ENCODE results near the gene PSMA6.
"Not testable (repeated sequence)": the region's sequence is repeated elsewhere in the genome, so short reads cannot be mapped to it uniquely, and the experiment has no call there.

Gene PSMA6

GRCh38 chr14:35292051-35292769 lies at the start of gene PSMA6:
PSMA6 (plus strand) TSS chr14:35292382; CDS start chr14:35292477, 95 bp downstream.
- peak; percentile 100 for DNase-seq (ENCODE audit: low read depth)

GRCh38 chr14:35242599-35243311 lies 49.4 kb upstream of the PSMA6 start:
- no peak for DNase-seq (ENCODE audit: low read depth)

- no peak for DNase-seq (ENCODE audit: low read depth)
Measured at GRCh38 chr14:35243956-35244355, 48.2 kb upstream of the PSMA6 start.

- DNase-seq (ENCODE audit: low read depth): no peak
Measured at GRCh38 chr14:35244542-35244941, 47.6 kb upstream of the PSMA6 start.

GRCh38 chr14:35245051-35245450 lies 47.1 kb upstream of the PSMA6 start:
- DNase-seq (ENCODE audit: low read depth): no peak

GRCh38 chr14:35247777-35248475 lies 44.3 kb upstream of the PSMA6 start:
- DNase-seq (ENCODE audit: low read depth): no peak

- no peak for DNase-seq (ENCODE audit: low read depth)
Measured at GRCh38 chr14:35248476-35248788, 43.8 kb upstream of the PSMA6 start.

GRCh38 chr14:35250319-35250718 lies 41.9 kb upstream of the PSMA6 start:
- no peak for DNase-seq (ENCODE audit: low read depth)

GRCh38 chr14:35252451-35252868 lies 39.7 kb upstream of the PSMA6 start:
- peak; percentile 3 for DNase-seq (ENCODE audit: low read depth)

GRCh38 chr14:35253056-35253455 lies 39.1 kb upstream of the PSMA6 start:
- not testable (repeated sequence) for DNase-seq (ENCODE audit: low read depth)

GRCh38 chr14:35254034-35254622 lies 38.1 kb upstream of the PSMA6 start:
- DNase-seq (ENCODE audit: low read depth): not testable (repeated sequence)

- DNase-seq (ENCODE audit: low read depth): peak; percentile 15
Measured at GRCh38 chr14:35254736-35255135, 37.4 kb upstream of the PSMA6 start.

- no peak for DNase-seq (ENCODE audit: low read depth)
Measured at GRCh38 chr14:35255711-35256110, 36.5 kb upstream of the PSMA6 start.

- no peak for DNase-seq (ENCODE audit: low read depth)
Measured at GRCh38 chr14:35257809-35258208, 34.4 kb upstream of the PSMA6 start.

GRCh38 chr14:35258420-35258819 lies 33.8 kb upstream of the PSMA6 start:
- DNase-seq (ENCODE audit: low read depth): no peak

GRCh38 chr14:35261774-35262173 lies 30.4 kb upstream of the PSMA6 start:
- no peak for DNase-seq (ENCODE audit: low read depth)

GRCh38 chr14:35262436-35262835 lies 29.7 kb upstream of the PSMA6 start:
- no peak for DNase-seq (ENCODE audit: low read depth)

GRCh38 chr14:35268946-35269345 lies 23.2 kb upstream of the PSMA6 start:
- no peak for DNase-seq (ENCODE audit: low read depth)

GRCh38 chr14:35274805-35275204 lies 17.4 kb upstream of the PSMA6 start:
- DNase-seq (ENCODE audit: low read depth): no peak

- no peak for DNase-seq (ENCODE audit: low read depth)
Measured at GRCh38 chr14:35277179-35277578, 15.0 kb upstream of the PSMA6 start.

GRCh38 chr14:35279369-35279768 lies 12.8 kb upstream of the PSMA6 start:
- no peak for DNase-seq (ENCODE audit: low read depth)

- no peak for DNase-seq (ENCODE audit: low read depth)
Measured at GRCh38 chr14:35281341-35281740, 10.8 kb upstream of the PSMA6 start.

- no peak for DNase-seq (ENCODE audit: low read depth)
Measured at GRCh38 chr14:35284506-35284905, 7.7 kb upstream of the PSMA6 start.

Data from activated T-cell treated with anti-CD3 and anti-CD28 coated beads for 48 hours (primary cell).